Measurements from ENCODE around the gene CHMP3.

DNA sequence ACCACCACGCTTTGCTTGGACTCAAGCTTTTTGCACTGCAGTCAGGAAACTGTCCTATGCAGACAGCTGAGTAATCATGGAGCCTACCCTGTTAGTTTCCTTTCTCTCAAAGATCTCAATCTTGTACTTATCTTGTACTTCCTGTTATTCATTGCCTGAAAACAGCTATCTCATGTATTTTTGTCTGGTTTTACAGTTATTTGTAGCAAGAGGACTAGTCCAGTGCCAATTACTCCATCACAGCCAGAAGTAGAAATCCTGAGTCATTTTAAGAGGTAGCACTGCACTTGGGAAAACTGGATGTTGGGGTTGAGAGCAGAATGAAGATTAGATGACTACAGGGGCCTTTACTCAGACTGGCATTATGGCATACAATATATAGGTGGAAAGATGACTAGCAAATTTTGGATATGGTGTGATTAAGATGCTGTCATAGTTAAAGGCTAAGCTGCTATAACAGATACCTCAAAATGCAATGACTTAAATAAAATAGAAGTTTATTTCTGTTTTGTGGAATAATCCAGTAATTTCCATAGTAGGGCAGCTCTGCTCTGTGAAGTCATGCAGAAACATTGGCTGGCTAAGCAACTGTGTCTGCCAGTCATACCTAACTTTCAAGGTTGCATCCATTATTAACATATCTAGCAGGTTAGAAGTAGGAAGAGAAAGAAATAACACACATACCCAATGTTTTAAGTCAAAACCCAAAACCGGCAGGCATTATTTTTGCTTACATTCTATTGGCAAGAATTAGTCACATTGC, 21.1 kb upstream of the CHMP3 start:
- TF ChIP-seq, protein P1, sequence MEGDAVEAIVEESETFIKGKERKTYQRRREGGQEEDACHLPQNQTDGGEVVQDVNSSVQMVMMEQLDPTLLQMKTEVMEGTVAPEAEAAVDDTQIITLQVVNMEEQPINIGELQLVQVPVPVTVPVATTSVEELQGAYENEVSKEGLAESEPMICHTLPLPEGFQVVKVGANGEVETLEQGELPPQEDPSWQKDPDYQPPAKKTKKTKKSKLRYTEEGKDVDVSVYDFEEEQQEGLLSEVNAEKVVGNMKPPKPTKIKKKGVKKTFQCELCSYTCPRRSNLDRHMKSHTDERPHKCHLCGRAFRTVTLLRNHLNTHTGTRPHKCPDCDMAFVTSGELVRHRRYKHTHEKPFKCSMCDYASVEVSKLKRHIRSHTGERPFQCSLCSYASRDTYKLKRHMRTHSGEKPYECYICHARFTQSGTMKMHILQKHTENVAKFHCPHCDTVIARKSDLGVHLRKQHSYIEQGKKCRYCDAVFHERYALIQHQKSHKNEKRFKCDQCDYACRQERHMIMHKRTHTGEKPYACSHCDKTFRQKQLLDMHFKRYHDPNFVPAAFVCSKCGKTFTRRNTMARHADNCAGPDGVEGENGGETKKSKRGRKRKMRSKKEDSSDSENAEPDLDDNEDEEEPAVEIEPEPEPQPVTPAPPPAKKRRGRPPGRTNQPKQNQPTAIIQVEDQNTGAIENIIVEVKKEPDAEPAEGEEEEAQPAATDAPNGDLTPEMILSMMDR (IDR thresholded peaks at IDR 0.05), result no peak
- TF ChIP-seq ATF6 (CRISPR knock-in tag; IDR thresholded peaks at IDR 0.05) (no peak), ELF4 (CRISPR knock-in tag; IDR thresholded peaks at IDR 0.05; ENCODE audit: low read depth) (no peak), NFYB (CRISPR knock-in tag; conservative IDR thresholded peaks at IDR 0.05; ENCODE audit: low read depth) (no peak), GABPB1 (CRISPR knock-in tag; IDR thresholded peaks at IDR 0.05) (no peak), ZNF121 (CRISPR knock-in tag; IDR thresholded peaks at IDR 0.05) (no peak)
- TF ChIP-seq, protein P2, sequence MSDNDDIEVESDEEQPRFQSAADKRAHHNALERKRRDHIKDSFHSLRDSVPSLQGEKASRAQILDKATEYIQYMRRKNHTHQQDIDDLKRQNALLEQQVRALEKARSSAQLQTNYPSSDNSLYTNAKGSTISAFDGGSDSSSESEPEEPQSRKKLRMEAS (CRISPR knock-in tag; IDR thresholded peaks at IDR 0.05), result no peak
